Caco-2 (cell line): Measurements from ENCODE around the gene ADAMTS2. TPM values are rescaled to one million over a fixed set of nuclear protein-coding genes. Genes with fewer than 3 reads are reported as not detected.

Experiments used
- BruUV-seq: library from RNA; stranded (reverse); fragments of 400-500 nt; replicated peaks from 2 replicates; lab custom pipeline; 2021; lab: Mats Ljungman, UMichigan
- CTCF ChIA-PET: fragments of 300-600 bp; sonication (Branson Sonifier 250); formaldehyde crosslinking; loops from one replicate; lab custom pipeline; 2022; ENCODE audit warnings: antibody characterized with exemption; lab: Charles Lee
- POLR2A ChIA-PET: fragments of 300-600 bp; sonication (Branson Sonifier 250); formaldehyde crosslinking; loops from one replicate; lab custom pipeline; 2022; ENCODE audit warnings: antibody characterized with exemption; lab: Charles Lee
- DNase-seq, 2 experiments: peaks; one replicate each; pipeline versions ENCODE4 v3.0.0 to v3.0.0-alpha.2; 2020 to 2022
- H3K27me3 ChIP-seq: replicated peaks from 2 replicates; pipeline ENCODE4 v1.6.0; 2011; ENCODE audit warnings: low read length; ENCODE audit not compliant: control insufficient read depth, insufficient read depth
- H3K36me3 ChIP-seq: 2 replicates; pipeline ENCODE4 v1.5.1; 2011; ENCODE audit warnings: low read length; ENCODE audit not compliant: control insufficient read depth, insufficient read depth
- H3K4me1 ChIP-seq: fragments of 250-450 bp; sonication (Bioruptor Pico); 2 replicates; pipeline ENCODE4 v1.5.1; 2020; ENCODE audit warnings: mild to moderate bottlenecking
- H3K4me3 ChIP-seq: 2 replicates; pipeline ENCODE4 v1.5.1; 2011; ENCODE audit warnings: low read depth, mild to moderate bottlenecking, control low read depth, low read length
- H3K9me3 ChIP-seq: fragments of 250-450 bp; sonication (Bioruptor Pico); 2 replicates; pipeline ENCODE4 v1.5.1; 2020; ENCODE audit warnings: mild to moderate bottlenecking, moderate library complexity
- H3K27ac Mint-ChIP-seq: one replicate; pipeline ENCODE4 v1.8.0; 2022; ENCODE audit warnings: mixed read lengths; ENCODE audit not compliant: unreplicated experiment
- H3K27me3 Mint-ChIP-seq: one replicate; pipeline ENCODE4 v1.8.0; 2022; ENCODE audit warnings: mixed read lengths; ENCODE audit not compliant: insufficient read depth, unreplicated experiment
- H3K36me3 Mint-ChIP-seq: one replicate; pipeline ENCODE4 v1.8.0; 2022; ENCODE audit warnings: mild to moderate bottlenecking, mixed read lengths; ENCODE audit not compliant: insufficient read depth, unreplicated experiment
- H3K4me1 Mint-ChIP-seq: one replicate; pipeline ENCODE4 v1.8.0; 2022; ENCODE audit warnings: low read depth, mixed read lengths; ENCODE audit not compliant: unreplicated experiment
- H3K4me3 Mint-ChIP-seq: one replicate; pipeline ENCODE4 v1.8.0; 2022; ENCODE audit warnings: mild to moderate bottlenecking, moderate library complexity, mixed read lengths; ENCODE audit not compliant: unreplicated experiment
- H3K9me3 Mint-ChIP-seq: one replicate; pipeline ENCODE4 v1.8.0; 2022; ENCODE audit warnings: mixed read lengths; ENCODE audit not compliant: unreplicated experiment
- intact Hi-C: fragments of 100-400 bp; cut with micrococcal nuclease; formaldehyde crosslinking; loops from one replicate; pipeline ENCODE4 v1.10.0; 2022; ENCODE audit not compliant: unreplicated experiment
- total RNA-seq: library from RNA; stranded (reverse); gene quantifications from 2 replicates; pipeline ENCODE4 v1.2.3, GENCODE V29; 2022
- TF ChIP-seq, protein P1 (sequence below), 2 experiments: fragments of 200-600 bp in 1 of 2; IDR thresholded peaks; 1 replicate in 1 of 2; 2 replicates in 1 of 2; pipeline versions ENCODE4 v1.5.1 to v1.8.0; 2011 to 2022; ENCODE audit warnings: antibody characterized with exemption in 1 of 2, control low read depth in 1 of 2, inconsistent platforms in 1 of 2, low read depth in 1 of 2, low read length in 1 of 2, mild to moderate bottlenecking in 1 of 2, moderate library complexity in 1 of 2; ENCODE audit not compliant: insufficient read depth in 1 of 2, severe bottlenecking in 1 of 2, unreplicated experiment in 1 of 2

Gene ADAMTS2
- total RNA-seq, 1 experiment from 2014 or later: 0.05 TPM

DNA sequence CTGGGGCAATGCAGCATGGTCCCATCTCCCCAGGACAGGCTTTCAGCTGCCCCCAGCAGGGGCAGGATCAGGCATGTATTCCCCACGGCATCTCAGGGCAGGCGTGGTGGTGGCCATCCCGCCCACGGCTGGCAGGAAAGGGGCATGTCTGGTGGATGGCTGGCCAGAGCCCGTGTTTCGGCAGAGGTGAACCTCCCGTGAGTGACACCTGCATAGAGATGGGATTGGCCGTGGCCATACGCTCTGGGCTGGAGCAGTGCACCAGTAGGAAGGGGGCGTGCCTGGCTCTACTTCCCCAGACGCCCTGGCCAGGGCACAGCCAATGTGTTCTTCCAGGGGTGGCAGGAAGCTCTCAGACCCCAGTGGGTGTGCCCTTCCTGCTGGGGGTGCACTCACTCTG, 146.0 kb downstream of the ADAMTS2 start:
- Mint-ChIP-seq H3K27me3 (no peaks in the 10 kb centered on the region), H3K4me1 (no peaks in the 10 kb centered on the region), H3K4me3 (no peak overlapping the region), H3K9me3 (no peaks in the 10 kb centered on the region), H3K36me3 (no peaks in the 10 kb centered on the region), H3K27ac (no peak overlapping the region)
- ChIA-PET CTCF (no interaction called here), POLR2A (no interaction called here)
- TF ChIP-seq, protein P1, sequence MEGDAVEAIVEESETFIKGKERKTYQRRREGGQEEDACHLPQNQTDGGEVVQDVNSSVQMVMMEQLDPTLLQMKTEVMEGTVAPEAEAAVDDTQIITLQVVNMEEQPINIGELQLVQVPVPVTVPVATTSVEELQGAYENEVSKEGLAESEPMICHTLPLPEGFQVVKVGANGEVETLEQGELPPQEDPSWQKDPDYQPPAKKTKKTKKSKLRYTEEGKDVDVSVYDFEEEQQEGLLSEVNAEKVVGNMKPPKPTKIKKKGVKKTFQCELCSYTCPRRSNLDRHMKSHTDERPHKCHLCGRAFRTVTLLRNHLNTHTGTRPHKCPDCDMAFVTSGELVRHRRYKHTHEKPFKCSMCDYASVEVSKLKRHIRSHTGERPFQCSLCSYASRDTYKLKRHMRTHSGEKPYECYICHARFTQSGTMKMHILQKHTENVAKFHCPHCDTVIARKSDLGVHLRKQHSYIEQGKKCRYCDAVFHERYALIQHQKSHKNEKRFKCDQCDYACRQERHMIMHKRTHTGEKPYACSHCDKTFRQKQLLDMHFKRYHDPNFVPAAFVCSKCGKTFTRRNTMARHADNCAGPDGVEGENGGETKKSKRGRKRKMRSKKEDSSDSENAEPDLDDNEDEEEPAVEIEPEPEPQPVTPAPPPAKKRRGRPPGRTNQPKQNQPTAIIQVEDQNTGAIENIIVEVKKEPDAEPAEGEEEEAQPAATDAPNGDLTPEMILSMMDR (IDR thresholded peaks at IDR 0.05; ENCODE audit: insufficient read depth in 1 of 2, low read depth in 1 of 2, low read length in 1 of 2, severe bottlenecking in 1 of 2, unreplicated experiment in 1 of 2): no peak
- Histone ChIP-seq H3K36me3 (no peaks in the 10 kb centered on the region), H3K27me3 (no peaks in the 10 kb centered on the region), H3K4me1 (no peaks in the 10 kb centered on the region), H3K9me3 (no peaks in the 10 kb centered on the region), H3K4me3 (no peak overlapping the region)
- BruUV-seq: no TSS peak
- no peak for DNase-seq
- intact Hi-C loops: no loop called here

DNA sequence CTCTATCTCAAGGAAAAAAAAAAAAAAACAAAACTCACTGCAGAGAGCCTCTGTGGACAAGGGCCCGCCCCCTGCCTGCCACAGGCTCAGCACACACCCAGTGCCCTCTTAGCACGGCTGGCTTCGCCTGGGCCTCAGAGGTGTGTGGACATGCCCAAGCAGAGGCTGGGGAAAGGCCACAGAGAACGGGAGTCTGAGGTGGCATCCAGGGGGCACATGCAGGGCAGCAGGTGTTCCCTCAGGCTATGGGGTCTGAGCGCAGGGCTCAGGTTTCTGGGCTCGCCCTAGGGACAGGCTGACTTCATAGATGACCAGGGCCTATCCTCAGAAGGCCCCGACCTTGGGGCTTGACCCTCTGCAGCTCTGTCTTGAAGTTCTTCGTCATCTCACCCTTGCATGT, 146.4 kb downstream of the ADAMTS2 start:
- no peaks in the 10 kb centered on the region for H3K36me3 Mint-ChIP-seq
- H3K9me3 Mint-ChIP-seq: no peaks in the 10 kb centered on the region
- H3K27me3 ChIP-seq: no peaks in the 10 kb centered on the region
- H3K27ac Mint-ChIP-seq: no peak overlapping the region
- H3K4me1 Mint-ChIP-seq: no peaks in the 10 kb centered on the region
- intact Hi-C loops: no loop called here
- H3K4me1 ChIP-seq: no peaks in the 10 kb centered on the region
- TF ChIP-seq, protein P1 (IDR thresholded peaks at IDR 0.05; ENCODE audit: insufficient read depth in 1 of 2, low read depth in 1 of 2, low read length in 1 of 2, severe bottlenecking in 1 of 2, unreplicated experiment in 1 of 2): no peak
- ChIA-PET POLR2A (no interaction called here), CTCF (no interaction called here)
- H3K4me3 Mint-ChIP-seq: no peak overlapping the region
- DNase-seq: no peak
- H3K36me3 ChIP-seq: no peaks in the 10 kb centered on the region
- BruUV-seq: no TSS peak
- H3K4me3 ChIP-seq: no peak overlapping the region
- H3K27me3 Mint-ChIP-seq: no peaks in the 10 kb centered on the region
- no peaks in the 10 kb centered on the region for H3K9me3 ChIP-seq

DNA sequence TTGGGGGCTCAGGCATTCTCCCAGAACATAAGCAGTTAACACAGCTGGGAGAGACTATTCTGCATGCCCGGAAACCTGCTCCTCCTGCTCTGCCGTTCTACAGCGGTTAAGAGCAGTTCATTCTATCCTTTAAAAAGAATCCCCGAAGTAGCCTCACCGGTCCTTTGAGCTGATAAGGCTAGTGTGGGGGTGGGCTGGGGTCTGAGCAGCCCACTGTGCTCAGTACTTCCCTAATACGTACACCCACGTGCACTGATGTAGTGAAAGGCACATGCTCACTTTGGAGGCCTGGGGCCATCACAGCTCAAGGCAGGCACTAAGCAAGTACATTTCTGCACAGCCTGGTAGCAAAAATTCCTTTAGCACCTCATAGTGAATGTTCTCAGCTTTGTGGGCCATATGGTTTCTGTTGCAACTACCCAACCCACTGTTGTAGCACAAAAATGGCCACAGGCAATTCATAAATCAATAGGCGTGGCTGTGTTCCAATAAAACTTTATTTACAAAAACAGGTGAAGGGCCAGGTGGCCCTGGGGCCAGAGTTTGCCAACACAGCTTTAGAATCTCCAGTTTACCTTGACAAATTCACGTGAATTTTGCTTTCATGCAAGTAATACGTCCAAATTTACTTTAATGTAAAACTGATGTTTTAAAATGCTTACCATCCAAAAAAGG, 148.7 kb downstream of the ADAMTS2 start:
- H3K27ac Mint-ChIP-seq: no peak overlapping the region
- TF ChIP-seq, protein P1 (IDR thresholded peaks at IDR 0.05; ENCODE audit: insufficient read depth in 1 of 2, low read depth in 1 of 2, low read length in 1 of 2, severe bottlenecking in 1 of 2, unreplicated experiment in 1 of 2): no peak

More for the DNA sequence above, 148.7 kb downstream of the ADAMTS2 start:
- no peaks in the 10 kb centered on the region for H3K9me3 ChIP-seq
- POLR2A ChIA-PET: no interaction called here
- CTCF ChIA-PET: no interaction called here
- no peaks in the 10 kb centered on the region for H3K36me3 Mint-ChIP-seq
- intact Hi-C loops: no loop called here
- peak in 1 of 2 experiments; percentile 9 for DNase-seq
- H3K36me3 ChIP-seq: no peaks in the 10 kb centered on the region
- no peaks in the 10 kb centered on the region for H3K9me3 Mint-ChIP-seq
- BruUV-seq: no TSS peak
- no peaks in the 10 kb centered on the region for H3K27me3 Mint-ChIP-seq
- no peaks in the 10 kb centered on the region for H3K27me3 ChIP-seq
- no peak overlapping the region for H3K4me3 Mint-ChIP-seq
- H3K4me1 ChIP-seq: no peaks in the 10 kb centered on the region
- no peaks in the 10 kb centered on the region for H3K4me1 Mint-ChIP-seq
- H3K4me3 ChIP-seq: no peak overlapping the region
